OCI-LY3 (cell line): Measurements from ENCODE around the gene CPZ.

Source experiments
- CTCF ChIP-seq: fragments of 200-600, 300-600 bp; sonication (generic); IDR thresholded peaks from 2 replicates; pipeline ENCODE4 v1.5.1; 2014; ENCODE audit warnings: antibody characterized with exemption, low read length, low read depth
- EZH2phosphoT487 ChIP-seq: fragments of 200-600 bp; shearing (Covaris generic); IDR thresholded peaks from 2 replicates; pipeline ENCODE4 v1.6.1; 2018; ENCODE audit warnings: antibody characterized with exemption, mixed run types, low read depth

- TF ChIP-seq CTCF = no peak
- no peak for TF ChIP-seq EZH2phosphoT487
Observed at GRCh38 chr4:8591114-8591513, 1.5 kb upstream of the CPZ start.
